ENCODE data around the gene CAPN14.

The CAPN14 gene

DNA sequence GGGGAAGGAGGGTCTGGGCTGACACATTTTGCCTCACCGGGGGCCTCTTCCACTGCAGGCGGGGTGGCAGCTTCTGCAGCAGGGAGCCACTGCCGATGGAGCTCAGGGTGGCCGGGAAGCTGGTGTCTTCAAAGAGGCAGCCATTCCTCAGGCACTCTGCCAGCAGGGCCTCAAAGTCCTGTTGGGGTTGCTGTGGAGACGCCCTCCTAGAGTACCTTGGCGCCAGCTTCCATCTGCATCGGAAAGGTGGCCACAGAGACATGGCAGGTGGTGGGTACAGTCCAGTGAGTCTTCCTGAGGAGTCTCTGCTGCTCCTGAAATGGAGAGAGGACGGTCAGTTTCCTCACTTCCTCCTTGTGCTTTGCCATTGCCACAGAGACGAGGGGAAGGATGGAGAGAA is 12.1 kb downstream of the CAPN14 start:
- ATAC-seq (replicated peaks): no peak
- H3K36me3 Mint-ChIP-seq (ENCODE audit: insufficient read depth): no peaks in the 10 kb centered on the region
- H3K4me3 Mint-ChIP-seq: no peak overlapping the region
- H3K27ac Mint-ChIP-seq: no peak overlapping the region
- no peak for DNase-seq
- H3K27me3 Mint-ChIP-seq: peaks cover 5 to 15% of the 10 kb centered on the region in 2 donors
- H3K9me3 Mint-ChIP-seq: no peaks in the 10 kb centered on the region
- H3K4me1 Mint-ChIP-seq (ENCODE audit: low read depth in 2 of 2): no peaks in the 10 kb centered on the region

DNA sequence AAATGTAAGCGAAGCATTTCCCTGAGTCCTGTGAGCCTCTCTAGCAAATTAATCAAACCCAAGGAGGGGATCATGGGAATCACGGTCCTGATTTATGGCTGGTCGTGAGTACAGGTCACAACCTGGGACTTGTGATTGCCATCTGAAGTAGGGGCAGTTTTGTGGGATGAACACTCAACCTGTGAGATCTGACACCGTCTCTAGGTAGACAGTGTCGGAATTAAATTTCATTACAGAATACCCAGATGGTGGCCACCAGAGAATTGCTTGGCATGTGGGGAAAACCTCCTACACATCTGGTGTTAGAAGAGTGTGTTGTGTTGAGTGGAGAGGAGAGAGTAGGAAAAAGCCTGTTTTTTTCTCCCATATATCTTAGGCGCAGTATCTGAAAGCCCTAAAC is 12.5 kb downstream of the CAPN14 start:
- H3K9me3 Mint-ChIP-seq: no peaks in the 10 kb centered on the region
- no peaks in the 10 kb centered on the region for H3K4me1 Mint-ChIP-seq (ENCODE audit: low read depth in 2 of 2)
- H3K36me3 Mint-ChIP-seq (ENCODE audit: insufficient read depth): no peaks in the 10 kb centered on the region
- H3K27me3 Mint-ChIP-seq: peaks cover 4 to 15% of the 10 kb centered on the region in 2 donors
- DNase-seq (no peak), ATAC-seq (replicated peaks) (no peak)
- H3K4me3 Mint-ChIP-seq: no peak overlapping the region
- H3K27ac Mint-ChIP-seq: no peak overlapping the region

DNA sequence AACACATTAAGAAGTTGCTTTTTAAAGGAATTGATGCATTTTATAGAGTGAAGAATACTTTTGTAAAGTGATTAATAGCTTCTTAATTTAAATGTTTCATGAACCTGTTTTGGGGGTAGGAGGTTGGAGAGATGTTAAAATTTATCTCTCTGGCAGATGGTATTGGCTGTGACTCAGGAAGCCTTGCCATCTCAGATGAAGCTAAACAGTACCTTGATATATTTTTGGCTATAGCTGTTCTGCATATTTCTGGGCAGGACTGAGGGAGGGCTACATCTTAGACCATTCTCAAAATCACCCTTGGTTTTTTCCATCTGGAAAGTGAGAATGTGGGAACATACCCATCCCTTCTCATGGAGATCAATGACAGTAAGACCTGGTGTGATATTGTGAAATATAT is 13.4 kb downstream of the CAPN14 start:
- no peak overlapping the region for H3K4me3 Mint-ChIP-seq
- H3K27me3 Mint-ChIP-seq: peaks cover 0 to 15% of the 10 kb centered on the region in 2 donors
- no peak for DNase-seq
- ATAC-seq (replicated peaks): no peak
- H3K9me3 Mint-ChIP-seq: no peaks in the 10 kb centered on the region
- no peaks in the 10 kb centered on the region for H3K4me1 Mint-ChIP-seq (ENCODE audit: low read depth in 2 of 2)
- no peaks in the 10 kb centered on the region for H3K36me3 Mint-ChIP-seq (ENCODE audit: insufficient read depth)
- H3K27ac Mint-ChIP-seq: no peak overlapping the region

DNA sequence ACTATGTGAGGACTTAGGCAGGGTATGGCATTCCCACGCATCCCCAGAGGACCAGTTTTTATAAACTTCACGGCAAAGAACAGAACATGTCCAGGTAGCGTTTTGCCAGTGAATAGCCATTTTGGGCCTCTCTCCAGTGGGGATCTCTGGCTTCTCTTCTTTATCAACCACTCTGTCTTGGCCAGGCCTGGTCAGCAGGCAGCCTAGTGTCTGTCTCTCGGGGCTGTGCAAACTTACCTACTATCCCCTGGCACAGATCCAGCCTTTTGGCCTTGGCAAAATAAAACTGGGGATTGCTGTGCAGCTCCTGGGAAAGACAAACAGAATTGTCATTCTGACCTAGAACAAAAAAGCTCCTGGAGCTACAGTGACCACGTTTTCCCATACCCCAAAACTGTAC is 14.5 kb downstream of the CAPN14 start:
- Mint-ChIP-seq H3K4me3 (no peak overlapping the region), H3K9me3 (no peaks in the 10 kb centered on the region), H3K4me1 (ENCODE audit: low read depth in 2 of 2) (no peaks in the 10 kb centered on the region), H3K36me3 (ENCODE audit: insufficient read depth) (no peaks in the 10 kb centered on the region), H3K27me3 (peaks cover 0 to 15% of the 10 kb centered on the region in 2 donors), H3K27ac (no peak overlapping the region)
- ATAC-seq (replicated peaks) (no peak), DNase-seq (no peak)

DNA sequence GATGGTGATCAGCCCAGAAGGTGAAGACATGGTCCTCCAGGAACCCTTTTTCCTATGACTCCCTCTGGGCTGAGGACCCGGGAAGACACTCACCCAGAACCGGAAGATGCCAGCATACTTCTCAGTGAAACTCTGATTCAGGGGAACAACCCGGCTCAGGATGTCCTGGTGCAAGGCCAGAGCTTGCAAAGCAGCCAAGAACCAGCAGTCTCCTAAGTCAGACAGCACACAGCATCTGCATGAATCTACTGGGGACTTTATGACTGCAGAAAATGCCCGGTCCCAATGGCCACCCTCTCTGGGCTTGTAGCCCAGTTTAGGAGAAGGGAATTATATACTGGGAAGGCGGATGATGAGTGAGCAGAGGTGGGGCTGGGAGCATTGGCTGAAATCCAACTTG is 15.3 kb downstream of the CAPN14 start:
- no peaks in the 10 kb centered on the region for H3K9me3 Mint-ChIP-seq
- no peaks in the 10 kb centered on the region for H3K36me3 Mint-ChIP-seq (ENCODE audit: insufficient read depth)
- ATAC-seq (replicated peaks): no peak
- peaks cover 0 to 13% of the 10 kb centered on the region in 2 donors for H3K27me3 Mint-ChIP-seq
- no peak for DNase-seq
- H3K4me1 Mint-ChIP-seq (ENCODE audit: low read depth in 2 of 2): no peaks in the 10 kb centered on the region
- no peak overlapping the region for H3K27ac Mint-ChIP-seq
- no peak overlapping the region for H3K4me3 Mint-ChIP-seq

DNA sequence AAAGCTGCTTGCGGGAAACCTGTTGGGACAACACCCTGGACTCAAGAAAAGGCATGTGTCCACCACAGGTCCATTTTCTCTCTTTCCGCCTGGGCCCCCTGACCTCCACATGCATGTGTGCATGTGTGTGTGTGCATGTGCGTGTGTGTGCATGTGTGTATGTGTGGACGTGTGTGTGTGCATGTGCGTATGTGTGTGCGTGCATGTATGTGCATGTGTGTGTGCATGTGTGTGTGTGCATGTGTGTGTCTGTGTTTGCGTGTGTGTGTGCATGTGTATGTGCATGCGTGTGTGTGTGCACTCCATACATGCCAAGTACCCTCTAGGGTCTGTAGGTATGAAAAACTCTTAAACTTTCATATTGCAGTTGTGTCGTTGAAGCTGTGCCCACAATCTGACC is 16.3 kb downstream of the CAPN14 start:
- Mint-ChIP-seq H3K27ac (no peak overlapping the region), H3K4me1 (ENCODE audit: low read depth in 2 of 2) (no peaks in the 10 kb centered on the region), H3K27me3 (peaks cover 0 to 9% of the 10 kb centered on the region in 2 donors), H3K4me3 (no peak overlapping the region), H3K36me3 (ENCODE audit: insufficient read depth) (no peaks in the 10 kb centered on the region), H3K9me3 (no peaks in the 10 kb centered on the region)
- DNase-seq (no peak), ATAC-seq (replicated peaks) (no peak)

DNA sequence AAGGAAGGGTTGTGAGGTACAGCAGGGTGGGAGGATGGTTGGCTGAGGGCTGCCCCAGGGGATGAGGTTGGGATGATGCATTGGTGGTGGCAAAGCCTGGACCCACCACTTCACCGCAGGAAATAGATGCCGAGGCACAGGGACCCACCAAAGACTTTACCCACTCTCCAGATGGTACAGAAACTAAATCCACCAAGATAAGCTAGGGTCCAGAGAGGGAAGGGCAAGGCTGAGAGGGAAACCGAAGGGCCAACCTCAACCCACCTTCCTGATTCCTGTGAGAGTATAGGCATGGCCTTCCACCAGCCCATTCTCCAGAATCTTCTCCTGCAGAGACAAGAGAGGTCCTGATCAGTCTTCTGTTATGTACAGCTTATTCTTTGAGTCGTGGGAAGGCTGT is 18.1 kb downstream of the CAPN14 start:
- no peak overlapping the region for H3K4me3 Mint-ChIP-seq
- DNase-seq (no peak), ATAC-seq (replicated peaks) (no peak)
- no peaks in the 10 kb centered on the region for H3K36me3 Mint-ChIP-seq (ENCODE audit: insufficient read depth)
- H3K4me1 Mint-ChIP-seq (ENCODE audit: low read depth in 2 of 2): no peaks in the 10 kb centered on the region
- H3K9me3 Mint-ChIP-seq: no peaks in the 10 kb centered on the region
- H3K27ac Mint-ChIP-seq: no peak overlapping the region
- no peaks in the 10 kb centered on the region for H3K27me3 Mint-ChIP-seq

DNA sequence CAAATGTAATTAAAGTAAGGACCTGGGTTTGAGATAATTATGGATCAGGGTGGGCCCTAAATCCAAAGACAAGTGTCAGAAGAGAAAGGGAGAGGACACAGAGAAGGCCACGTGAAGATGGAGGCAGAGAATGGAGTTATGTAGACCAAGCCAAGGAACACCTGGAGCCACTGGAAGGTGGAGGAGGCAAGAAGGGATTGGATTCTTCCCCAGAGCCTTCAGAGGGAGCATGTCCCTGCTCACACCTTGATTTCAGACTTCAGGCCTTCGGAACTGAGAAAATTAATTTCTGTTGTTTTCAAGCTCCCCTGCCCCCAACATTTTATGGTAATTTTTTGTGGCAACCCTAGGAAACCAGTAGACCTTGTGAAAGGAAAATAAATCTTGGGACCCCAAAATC is 19.6 kb downstream of the CAPN14 start:
- ATAC-seq (replicated peaks) (no peak), DNase-seq (no peak)
- Mint-ChIP-seq H3K27me3 (no peaks in the 10 kb centered on the region), H3K36me3 (ENCODE audit: insufficient read depth) (no peaks in the 10 kb centered on the region), H3K27ac (no peak overlapping the region), H3K4me3 (no peak overlapping the region), H3K9me3 (no peaks in the 10 kb centered on the region), H3K4me1 (ENCODE audit: low read depth in 2 of 2) (no peaks in the 10 kb centered on the region)

DNA sequence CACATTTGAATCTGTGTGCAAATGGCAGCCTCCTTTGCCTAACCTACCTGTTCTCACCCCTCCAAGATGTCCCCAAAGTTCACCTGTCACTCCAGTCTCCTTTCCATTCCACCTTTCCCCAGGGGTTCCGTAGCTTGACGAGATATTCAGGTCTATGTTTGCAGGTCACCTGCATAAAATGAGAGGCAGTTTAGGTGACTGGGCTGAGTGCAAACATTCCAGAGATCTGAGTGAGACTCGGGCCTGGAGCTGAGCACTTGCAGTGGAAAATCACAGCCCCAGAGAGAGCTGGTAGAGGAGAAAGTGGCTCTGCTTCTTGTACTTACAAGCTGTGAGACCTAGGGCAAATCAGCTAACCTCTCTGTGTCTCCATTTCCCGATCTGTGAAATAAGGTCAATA is 20.1 kb downstream of the CAPN14 start:
- no peaks in the 10 kb centered on the region for H3K9me3 Mint-ChIP-seq
- H3K36me3 Mint-ChIP-seq (ENCODE audit: insufficient read depth): no peaks in the 10 kb centered on the region
- H3K27ac Mint-ChIP-seq: no peak overlapping the region
- no peak for ATAC-seq (replicated peaks)
- DNase-seq: no peak
- H3K4me3 Mint-ChIP-seq: no peak overlapping the region
- H3K4me1 Mint-ChIP-seq (ENCODE audit: low read depth in 2 of 2): no peaks in the 10 kb centered on the region
- H3K27me3 Mint-ChIP-seq: no peaks in the 10 kb centered on the region

DNA sequence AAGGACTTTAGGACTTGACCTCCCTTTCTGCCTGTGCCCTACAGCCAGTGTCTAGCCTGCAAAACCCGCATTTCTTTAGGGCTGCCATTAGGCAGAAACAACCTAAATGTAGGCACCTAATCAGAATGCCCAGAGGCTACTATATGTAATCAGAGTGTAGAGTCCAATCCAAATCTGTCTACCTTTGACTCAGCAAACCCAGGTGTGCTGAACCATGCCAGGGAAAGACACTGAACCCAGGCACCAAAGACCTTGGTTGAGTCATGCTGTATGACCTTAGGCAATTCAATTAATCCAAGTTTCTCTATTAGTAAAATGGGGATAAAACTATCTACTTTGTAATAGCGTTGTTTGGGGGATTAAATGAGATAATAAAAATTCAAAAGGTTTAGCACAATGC is 20.7 kb downstream of the CAPN14 start:
- no peak for ATAC-seq (replicated peaks)

DNA sequence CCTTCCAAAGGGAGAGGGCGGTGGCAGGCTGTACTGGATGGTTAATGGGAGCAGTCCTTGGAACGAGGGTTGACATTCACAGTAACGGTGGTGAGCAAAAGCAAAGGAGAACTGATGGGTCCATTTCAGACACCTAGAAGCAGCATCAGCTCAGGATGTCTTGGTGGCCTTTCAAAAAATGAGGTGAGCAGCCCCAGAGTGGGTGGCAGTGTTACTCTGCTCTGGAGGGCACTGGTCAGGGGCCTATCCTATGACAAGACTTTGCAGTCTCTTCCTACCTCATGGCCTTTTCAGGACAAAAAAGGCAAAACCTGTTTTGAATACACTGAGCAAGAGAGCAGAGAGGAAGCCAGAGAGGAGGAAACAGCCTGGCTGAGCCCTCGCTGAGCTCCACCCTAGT is 23.5 kb downstream of the CAPN14 start:
- Mint-ChIP-seq H3K27me3 (no peaks in the 10 kb centered on the region), H3K27ac (no peak overlapping the region), H3K4me1 (ENCODE audit: low read depth in 2 of 2) (no peaks in the 10 kb centered on the region), H3K4me3 (no peak overlapping the region), H3K36me3 (ENCODE audit: insufficient read depth) (no peaks in the 10 kb centered on the region), H3K9me3 (no peaks in the 10 kb centered on the region)
- DNase-seq (no peak), ATAC-seq (replicated peaks) (no peak)

More for the DNA sequence above, 20.7 kb downstream of the CAPN14 start:
- Mint-ChIP-seq H3K36me3 (ENCODE audit: insufficient read depth) (no peaks in the 10 kb centered on the region), H3K4me3 (no peak overlapping the region), H3K4me1 (ENCODE audit: low read depth in 2 of 2) (no peaks in the 10 kb centered on the region), H3K27ac (no peak overlapping the region), H3K9me3 (no peaks in the 10 kb centered on the region), H3K27me3 (no peaks in the 10 kb centered on the region)
- DNase-seq: no peak

DNA sequence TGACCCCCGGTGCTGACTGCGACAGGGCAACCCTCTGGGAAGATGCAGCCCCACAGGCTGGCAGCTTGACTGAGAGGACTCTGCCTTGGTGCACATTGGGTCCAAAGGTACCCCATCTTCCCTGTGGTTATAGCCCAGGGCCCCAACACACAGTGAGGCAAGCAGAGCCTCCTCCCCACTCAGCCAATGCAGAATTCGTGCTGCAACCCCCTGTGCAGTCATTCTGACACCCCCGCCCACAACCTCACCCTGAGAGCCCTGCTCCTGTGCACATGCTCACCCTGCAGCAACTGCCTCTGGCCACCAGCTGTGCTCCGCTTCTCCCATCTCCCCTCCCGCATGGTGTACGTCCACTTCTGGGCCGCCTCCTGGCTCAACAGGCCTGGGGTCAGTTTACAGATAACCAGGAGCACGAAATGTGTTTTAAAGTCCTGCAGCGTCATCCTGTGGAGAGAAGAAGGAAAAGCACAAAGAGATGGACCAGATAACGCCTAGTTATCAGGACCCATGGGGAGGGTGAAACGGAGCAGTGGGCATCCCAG is 24.4 kb downstream of the CAPN14 start:
- H3K27me3 Mint-ChIP-seq: no peaks in the 10 kb centered on the region
- no peak for DNase-seq
- H3K4me1 Mint-ChIP-seq (ENCODE audit: low read depth in 2 of 2): no peaks in the 10 kb centered on the region
- ATAC-seq (replicated peaks): no peak
- peak overlapping the region in 1 of 2 donors; percentile 31 for H3K27ac Mint-ChIP-seq
- no peaks in the 10 kb centered on the region for H3K9me3 Mint-ChIP-seq
- H3K36me3 Mint-ChIP-seq (ENCODE audit: insufficient read depth): no peaks in the 10 kb centered on the region
- no peak overlapping the region for H3K4me3 Mint-ChIP-seq

DNA sequence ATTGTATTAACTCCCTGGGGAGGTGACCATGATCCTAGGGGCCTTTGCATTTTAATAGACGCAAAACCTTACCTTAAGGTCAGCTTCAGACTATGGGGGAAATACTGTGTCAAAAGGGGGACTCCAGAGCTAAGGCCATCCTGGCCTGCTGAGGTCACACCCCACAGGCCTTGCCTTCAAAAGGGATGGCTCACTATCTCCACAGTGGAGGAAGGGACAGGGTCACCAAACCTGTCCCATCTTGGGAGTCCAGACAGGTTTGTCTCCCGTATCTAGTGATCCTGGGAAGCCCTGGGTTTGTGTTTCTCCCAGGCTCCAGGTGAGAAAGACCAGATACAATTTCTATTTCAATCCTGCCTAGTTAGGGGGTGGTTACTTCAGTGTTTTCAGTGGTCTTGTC is 24.9 kb downstream of the CAPN14 start:
- DNase-seq (no peak), ATAC-seq (replicated peaks) (no peak)
- Mint-ChIP-seq H3K4me1 (ENCODE audit: low read depth in 2 of 2) (no peaks in the 10 kb centered on the region), H3K9me3 (no peaks in the 10 kb centered on the region), H3K27ac (no peak overlapping the region), H3K36me3 (ENCODE audit: insufficient read depth) (no peaks in the 10 kb centered on the region), H3K4me3 (no peak overlapping the region), H3K27me3 (no peaks in the 10 kb centered on the region)

DNA sequence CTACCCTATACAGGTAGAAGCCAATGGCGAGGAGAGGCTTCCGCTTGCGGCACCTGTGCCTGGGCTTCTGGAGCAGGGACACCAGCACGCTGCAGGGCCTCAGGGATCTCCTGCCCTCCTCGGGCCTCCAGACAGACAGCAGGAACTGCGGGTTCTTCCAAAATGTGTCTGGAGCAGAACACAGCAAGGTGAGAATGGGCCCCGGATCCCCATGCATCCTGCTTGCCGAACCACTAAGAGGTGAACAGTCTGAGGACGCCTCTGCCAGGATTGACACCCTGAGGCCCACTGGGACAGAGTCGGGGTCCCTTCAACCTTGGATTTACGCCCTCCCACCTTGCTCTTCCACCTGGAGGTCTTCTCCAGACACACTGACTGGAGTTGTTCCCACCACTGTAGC is 25.4 kb downstream of the CAPN14 start:
- ATAC-seq (replicated peaks) (no peak), DNase-seq (no peak)
- Mint-ChIP-seq H3K4me3 (no peak overlapping the region), H3K27me3 (no peaks in the 10 kb centered on the region), H3K9me3 (no peaks in the 10 kb centered on the region), H3K36me3 (ENCODE audit: insufficient read depth) (no peaks in the 10 kb centered on the region), H3K27ac (no peak overlapping the region), H3K4me1 (ENCODE audit: low read depth in 2 of 2) (no peaks in the 10 kb centered on the region)

DNA sequence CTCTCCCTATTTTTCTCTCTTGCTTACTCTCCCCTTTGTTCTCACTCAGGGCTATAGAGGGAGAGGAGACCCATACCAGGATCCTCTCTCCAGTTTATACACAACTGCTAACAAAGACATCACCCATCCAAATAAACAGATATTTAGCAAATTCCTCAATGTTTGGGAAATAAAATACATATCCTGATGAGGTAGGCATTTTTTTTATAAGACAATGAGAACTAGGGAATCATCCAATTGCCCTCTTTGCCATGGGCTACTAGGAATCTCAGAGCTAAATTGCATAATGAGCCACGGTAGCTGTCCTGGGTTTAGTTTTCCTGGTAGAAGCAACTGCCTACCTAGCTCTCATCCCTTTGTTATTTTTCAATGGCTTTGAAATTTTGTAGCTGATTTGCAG is 27.1 kb downstream of the CAPN14 start:
- Mint-ChIP-seq H3K4me3 (no peak overlapping the region), H3K27ac (no peak overlapping the region), H3K36me3 (ENCODE audit: insufficient read depth) (no peaks in the 10 kb centered on the region), H3K9me3 (no peaks in the 10 kb centered on the region), H3K27me3 (no peaks in the 10 kb centered on the region), H3K4me1 (ENCODE audit: low read depth in 2 of 2) (no peaks in the 10 kb centered on the region)
- ATAC-seq (replicated peaks) (no peak), DNase-seq (no peak)
